Fibroblast of lung (primary cell): Measurements from ENCODE around the gene SLC39A12. TPM values are rescaled to one million over a fixed set of nuclear protein-coding genes. Genes with fewer than 3 reads are reported as not detected.

Experiments
- DNase-seq, 2 donors: peaks; one replicate each; pipeline versions ENCODE4 v3.0.0 to v3.0.0-alpha.2; 2010; ENCODE audit warnings: low read depth in 2 of 2
- H2AFZ ChIP-seq: 2 replicates; pipeline ENCODE4 v1.5.1; 2012; ENCODE audit warnings: low read length, control low read depth, inconsistent platforms
- H3K27ac ChIP-seq: 2 replicates; pipeline ENCODE4 v1.5.1; 2011; ENCODE audit warnings: low read length, control low read depth; ENCODE audit not compliant: insufficient read depth
- H3K27me3 ChIP-seq: 2 replicates; pipeline ENCODE4 v1.5.1; 2011; ENCODE audit warnings: mild to moderate bottlenecking, low read length; ENCODE audit not compliant: control insufficient read depth, insufficient read depth
- H3K36me3 ChIP-seq: 2 replicates; pipeline ENCODE4 v1.5.1; 2011; ENCODE audit warnings: low read length; ENCODE audit not compliant: control insufficient read depth, insufficient read depth
- H3K4me1 ChIP-seq: 2 replicates; pipeline ENCODE4 v1.5.1; 2011; ENCODE audit warnings: low read length; ENCODE audit not compliant: control insufficient read depth, insufficient read depth; ENCODE audit errors: extremely low read depth
- H3K4me2 ChIP-seq: 2 replicates; pipeline ENCODE4 v1.5.1; 2011; ENCODE audit warnings: low read length, control low read depth; ENCODE audit not compliant: insufficient read depth; ENCODE audit errors: extremely low read depth
- H3K4me3 ChIP-seq, 4 experiments: fragments of 200-600 bp in 1 of 4; sonication (generic) in 1 of 4; replicated peaks in 1 of 4; 2 replicates each; pipeline ENCODE4 v1.5.1; 2011 to 2016; ENCODE audit warnings: low read length in 4 of 4, low read depth in 3 of 4, mild to moderate bottlenecking in 3 of 4, control low read depth in 2 of 4, inconsistent platforms in 1 of 4, mixed read lengths in 1 of 4; ENCODE audit not compliant: insufficient read depth in 1 of 4; ENCODE audit errors: control extremely low read depth in 1 of 4
- H3K79me2 ChIP-seq: 2 replicates; pipeline ENCODE4 v1.5.1; 2012; ENCODE audit warnings: mild to moderate bottlenecking, low read length, inconsistent platforms; ENCODE audit not compliant: control insufficient read depth, insufficient read depth
- H3K9ac ChIP-seq: 2 replicates; pipeline ENCODE4 v1.5.1; 2011; ENCODE audit warnings: mild to moderate bottlenecking, low read length, control low read depth; ENCODE audit not compliant: insufficient read depth
- H3K9me3 ChIP-seq: 2 replicates; pipeline ENCODE4 v1.5.1; 2012; ENCODE audit warnings: low read depth, low read length; ENCODE audit not compliant: control insufficient read depth, insufficient read depth
- H4K20me1 ChIP-seq: 2 replicates; pipeline ENCODE4 v1.5.1; 2011; ENCODE audit warnings: low read length; ENCODE audit not compliant: control insufficient read depth, insufficient read depth; ENCODE audit errors: extremely low read depth
- EZH2 ChIP-seq: IDR thresholded peaks from 2 replicates; pipeline ENCODE4 v1.5.1; 2012; ENCODE audit warnings: low read length, control low read depth, mild to moderate bottlenecking; ENCODE audit errors: missing control alignments
- polyA plus RNA-seq, 2 donors: library from polyadenylated mRNA; depleted of rRNA in 1 of 2; stranded (reverse) in 1 of 2; unstranded in 1 of 2; fragments of >200 nt; gene quantifications; 2 replicates each; pipeline ENCODE4 v1.2.1, GENCODE V29; 2011 to 2012; ENCODE audit warnings: missing spikeins in 1 of 2
- total RNA-seq: library from RNA; depleted of rRNA; stranded (reverse); fragments of >200 nt; gene quantifications from 2 replicates; pipeline ENCODE4 v1.2.1, GENCODE V29; 2014
- TF ChIP-seq, protein P1 (sequence below), 2 donors: IDR thresholded peaks in 1 of 2; conservative IDR thresholded peaks in 1 of 2; 1 replicate in 1 of 2; 2 replicates in 1 of 2; pipeline ENCODE4 v1.5.1; 2011 to 2012; ENCODE audit warnings: low read length in 2 of 2, control low read depth in 1 of 2, inconsistent platforms in 1 of 2, low read depth in 1 of 2, mild to moderate bottlenecking in 1 of 2

The SLC39A12 gene
- total and polyA plus RNA-seq, 2 donors (not counting 1 experiment from before 2014, with no cell fraction given), result not detected

DNA sequence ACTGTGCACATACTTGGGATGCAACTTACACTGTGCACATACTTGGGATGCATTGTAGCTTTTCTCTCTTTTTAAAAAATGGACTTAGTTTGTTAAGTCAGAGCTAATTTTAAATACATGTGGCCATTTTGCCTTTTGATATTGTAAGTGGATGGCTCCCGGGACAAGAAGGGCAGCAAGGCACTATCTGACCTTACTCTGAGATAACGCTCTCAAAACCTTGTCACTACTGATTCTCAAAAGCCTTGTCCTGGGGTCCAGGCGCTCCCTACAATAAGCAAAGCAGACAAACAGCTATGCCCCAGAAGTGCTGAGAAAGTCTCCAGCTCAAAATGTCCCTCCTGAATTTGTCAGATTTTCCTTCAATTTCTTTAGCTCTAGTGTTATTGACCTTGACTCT, 121.6 kb downstream of the SLC39A12 start:
- Histone ChIP-seq H3K4me1 (no peaks in the 10 kb centered on the region), H3K27ac (no peak overlapping the region), H3K79me2 (no peaks in the 10 kb centered on the region), H3K36me3 (no peaks in the 10 kb centered on the region), H3K4me2 (no peak overlapping the region), H3K9ac (no peak overlapping the region), H3K4me3 (no peak overlapping the region), H4K20me1 (no peaks in the 10 kb centered on the region), H3K27me3 (no peaks in the 10 kb centered on the region), H2AFZ (no peak overlapping the region), H3K9me3 (no peaks in the 10 kb centered on the region)
- TF ChIP-seq, protein P1, sequence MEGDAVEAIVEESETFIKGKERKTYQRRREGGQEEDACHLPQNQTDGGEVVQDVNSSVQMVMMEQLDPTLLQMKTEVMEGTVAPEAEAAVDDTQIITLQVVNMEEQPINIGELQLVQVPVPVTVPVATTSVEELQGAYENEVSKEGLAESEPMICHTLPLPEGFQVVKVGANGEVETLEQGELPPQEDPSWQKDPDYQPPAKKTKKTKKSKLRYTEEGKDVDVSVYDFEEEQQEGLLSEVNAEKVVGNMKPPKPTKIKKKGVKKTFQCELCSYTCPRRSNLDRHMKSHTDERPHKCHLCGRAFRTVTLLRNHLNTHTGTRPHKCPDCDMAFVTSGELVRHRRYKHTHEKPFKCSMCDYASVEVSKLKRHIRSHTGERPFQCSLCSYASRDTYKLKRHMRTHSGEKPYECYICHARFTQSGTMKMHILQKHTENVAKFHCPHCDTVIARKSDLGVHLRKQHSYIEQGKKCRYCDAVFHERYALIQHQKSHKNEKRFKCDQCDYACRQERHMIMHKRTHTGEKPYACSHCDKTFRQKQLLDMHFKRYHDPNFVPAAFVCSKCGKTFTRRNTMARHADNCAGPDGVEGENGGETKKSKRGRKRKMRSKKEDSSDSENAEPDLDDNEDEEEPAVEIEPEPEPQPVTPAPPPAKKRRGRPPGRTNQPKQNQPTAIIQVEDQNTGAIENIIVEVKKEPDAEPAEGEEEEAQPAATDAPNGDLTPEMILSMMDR (conservative IDR thresholded peaks at IDR 0.05 in 1 of 2, IDR thresholded peaks at IDR 0.05 in 1 of 2; ENCODE audit: low read depth in 1 of 2, low read length in 2 of 2), result no peak
- no peak for TF ChIP-seq EZH2
- DNase-seq, result no peak

DNA sequence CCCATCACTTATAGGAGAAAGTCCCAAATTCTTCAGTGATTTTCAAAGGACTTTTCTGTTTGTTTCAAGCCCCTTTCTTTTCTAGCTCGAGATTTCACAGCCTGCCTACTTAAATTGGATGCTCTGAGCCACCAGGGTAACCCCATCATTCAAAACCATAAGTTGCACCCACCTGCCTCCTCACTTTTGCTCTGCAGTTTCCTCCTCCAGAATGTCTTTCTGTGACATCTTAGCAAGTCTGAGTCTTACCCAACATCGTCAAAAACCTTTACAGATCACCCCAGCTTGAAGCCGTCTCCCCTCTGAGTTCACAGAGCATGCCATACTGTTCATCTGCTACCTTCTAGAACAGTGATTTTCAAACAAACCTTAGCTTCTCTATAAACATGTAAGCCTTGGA, 124.2 kb downstream of the SLC39A12 start:
- Histone ChIP-seq H3K79me2 (no peaks in the 10 kb centered on the region), H2AFZ (no peak overlapping the region), H3K27ac (no peak overlapping the region), H3K4me1 (no peaks in the 10 kb centered on the region), H3K4me3 (no peak overlapping the region), H3K9me3 (no peaks in the 10 kb centered on the region), H3K27me3 (no peaks in the 10 kb centered on the region), H3K36me3 (no peaks in the 10 kb centered on the region), H3K9ac (no peak overlapping the region), H4K20me1 (no peaks in the 10 kb centered on the region), H3K4me2 (no peak overlapping the region)
- TF ChIP-seq EZH2, result no peak
- TF ChIP-seq, protein P1 (conservative IDR thresholded peaks at IDR 0.05 in 1 of 2, IDR thresholded peaks at IDR 0.05 in 1 of 2; ENCODE audit: low read depth in 1 of 2, low read length in 2 of 2), result no peak
- no peak for DNase-seq

DNA sequence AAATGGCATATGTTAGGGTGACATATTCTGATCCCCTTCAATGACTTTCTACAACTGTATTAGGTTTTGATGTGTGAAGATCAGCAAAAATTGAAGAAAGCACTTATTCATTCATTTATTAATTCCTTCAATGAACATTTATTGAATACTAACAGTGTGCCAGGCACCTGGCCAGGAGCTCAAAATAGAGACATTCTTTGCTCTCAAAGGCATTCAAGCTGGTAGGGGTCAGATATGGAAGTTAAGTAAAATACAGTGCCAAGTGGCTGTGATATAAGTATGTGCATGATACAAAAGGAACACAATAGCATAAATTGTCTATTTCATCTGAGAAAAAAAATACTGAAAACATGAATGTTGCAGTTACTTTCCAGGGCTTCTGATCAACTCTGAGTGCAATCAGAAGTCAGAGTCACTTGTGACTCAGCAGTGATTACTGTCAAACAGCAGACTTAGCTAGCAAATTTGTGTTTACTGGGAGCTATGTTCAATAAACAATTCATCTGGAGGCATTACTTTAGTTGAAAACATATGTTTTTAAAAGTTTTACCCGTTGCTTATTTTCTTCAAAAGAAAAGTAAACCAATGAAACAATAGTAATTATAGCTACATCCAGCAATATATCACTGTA, 128.1 kb downstream of the SLC39A12 start:
- Histone ChIP-seq H3K4me2 (no peak overlapping the region), H3K27me3 (peaks cover 8% of the 10 kb centered on the region), H3K9ac (no peak overlapping the region), H3K79me2 (no peaks in the 10 kb centered on the region), H3K4me1 (no peaks in the 10 kb centered on the region), H2AFZ (no peak overlapping the region), H3K36me3 (no peaks in the 10 kb centered on the region), H3K9me3 (no peaks in the 10 kb centered on the region), H3K27ac (no peak overlapping the region), H3K4me3 (no peak overlapping the region), H4K20me1 (no peaks in the 10 kb centered on the region)
- TF ChIP-seq, protein P1 (conservative IDR thresholded peaks at IDR 0.05 in 1 of 2, IDR thresholded peaks at IDR 0.05 in 1 of 2; ENCODE audit: low read depth in 1 of 2, low read length in 2 of 2), result no peak
- no peak for TF ChIP-seq EZH2
- peak; percentile 11 to 60 for DNase-seq
